ENCODE results near the gene TC2N. TPM values are rescaled to one million over a fixed set of nuclear protein-coding genes. Genes with fewer than 3 reads are reported as not detected.
A peak's percentile ranks its signal among the peaks of the same experiment; 100 is the strongest.

Gene TC2N
- total RNA-seq, 1 experiment from 2014 or later, result 15.9 TPM

DNA sequence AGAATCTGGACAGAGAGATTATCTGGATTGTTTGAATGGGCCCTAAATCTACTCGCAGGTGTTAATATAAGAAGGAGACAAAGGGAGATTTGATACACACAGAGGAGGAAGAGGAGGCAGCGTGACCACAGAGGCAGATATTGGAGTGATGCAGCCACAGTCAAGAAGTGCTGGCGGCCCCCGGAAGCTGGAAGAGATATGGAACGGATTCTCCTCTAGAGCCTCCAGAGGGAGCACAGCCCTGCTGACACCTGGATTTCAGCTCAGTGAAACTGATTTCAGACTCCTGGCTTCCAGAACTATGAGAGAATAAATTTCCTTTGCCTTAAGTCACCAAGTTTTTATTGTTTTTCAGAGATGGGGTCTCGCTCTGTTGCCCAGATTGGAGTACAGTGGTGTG is 9.2 kb upstream of the TC2N start:
- H3K9ac ChIP-seq (ENCODE audit: low read length), result no peak overlapping the region
- ChIA-PET CTCF (no interaction called here), RAD21 (ENCODE audit: low non-redundant PET in 1 of 2, low total read pairs in 2 of 2, uncharacterized antibody in 2 of 2, unreplicated experiment in 2 of 2) (no interaction called here), POLR2A (no interaction called here)
- ATAC-seq (0 out of 2 replicates have a peak, but pooled peaks have one; percentile 46), DNase-seq (ENCODE audit: low read depth, low spot score) (no peak)
- no peak overlapping the region for H3K27ac ChIP-seq (ENCODE audit: low read depth, low read length)
- no peak for TF ChIP-seq CTCF (IDR thresholded peaks at IDR 0.05 in 2 of 3, conservative IDR thresholded peaks at IDR 0.05 in 1 of 3; ENCODE audit: borderline replicate concordance in 1 of 3, insufficient read depth in 1 of 3, low read depth in 2 of 3, low read length in 2 of 3)
- no peak for TF ChIP-seq TCF7L2 (IDR thresholded peaks at IDR 0.05; ENCODE audit: borderline replicate concordance, extremely low read depth, insufficient read depth, insufficient read length)
- no peak for TF ChIP-seq ATF3 (IDR thresholded peaks at IDR 0.05)
- no peak for TF ChIP-seq POLR2AphosphoS5 (IDR thresholded peaks at IDR 0.05; ENCODE audit: low read depth, low read length)
- no peak for TF ChIP-seq EZH2phosphoT487 (IDR thresholded peaks at IDR 0.05; ENCODE audit: borderline replicate concordance)
- no peak for TF ChIP-seq REST (IDR thresholded peaks at IDR 0.05; ENCODE audit: low read depth)
- TF ChIP-seq YY1 (IDR thresholded peaks at IDR 0.05; ENCODE audit: extremely low read depth, insufficient replicate concordance, low read depth, low read length), result no peak
- no peak for TF ChIP-seq SP1 (IDR thresholded peaks at IDR 0.05; ENCODE audit: low read depth)
- TF ChIP-seq, protein P1, sequence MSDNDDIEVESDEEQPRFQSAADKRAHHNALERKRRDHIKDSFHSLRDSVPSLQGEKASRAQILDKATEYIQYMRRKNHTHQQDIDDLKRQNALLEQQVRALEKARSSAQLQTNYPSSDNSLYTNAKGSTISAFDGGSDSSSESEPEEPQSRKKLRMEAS (IDR thresholded peaks at IDR 0.05), result no peak
- peaks cover 0 to 18% of the 10 kb centered on the region in 2 experiments; a peak in 3 of 4 replicates for H3K4me1 ChIP-seq (ENCODE audit: control insufficient read depth in 1 of 2, insufficient read depth in 2 of 2, low read length in 2 of 2)
- no peaks in the 10 kb centered on the region for H3K9me2 ChIP-seq (ENCODE audit: insufficient read depth)
- no peak overlapping the region for H3K4me3 ChIP-seq (replicated peaks in 1 of 2; ENCODE audit: low read depth in 1 of 2, low read length in 2 of 2)
- H4K20me1 ChIP-seq (ENCODE audit: insufficient read depth), result no peaks in the 10 kb centered on the region
- BruUV-seq (replicated peaks), result no TSS peak
- H3K79me2 ChIP-seq (ENCODE audit: insufficient read depth, low read length), result no peaks in the 10 kb centered on the region
- no peak overlapping the region for H3K4me2 ChIP-seq (ENCODE audit: low read length)
- H2AFZ ChIP-seq (ENCODE audit: low read depth, low read length, poor library complexity, severe bottlenecking), result no peak overlapping the region
- no peaks in the 10 kb centered on the region for H3K36me3 ChIP-seq (ENCODE audit: control insufficient read depth in 1 of 2, insufficient read depth in 2 of 2, low read length in 2 of 2)
- H3K27me3 ChIP-seq (ENCODE audit: insufficient read depth, low read length), result no peaks in the 10 kb centered on the region
- H3K9me3 ChIP-seq (ENCODE audit: control insufficient read depth in 1 of 2, insufficient read depth in 1 of 2, low read depth in 1 of 2, low read length in 2 of 2), result no peaks in the 10 kb centered on the region
- intact Hi-C loops (cut with micrococcal nuclease), result no loop called here
